Activated naive CD8-positive, alpha-beta T cell (primary cell): ENCODE results near the gene AP3B1.

Experiments
- H3K27ac Mint-ChIP-seq: one replicate; pipeline ENCODE4 v1.8.0; 2021; ENCODE audit warnings: mixed read lengths
- H3K27me3 Mint-ChIP-seq: one replicate; pipeline ENCODE4 v1.8.0; 2021; ENCODE audit warnings: mixed read lengths
- H3K36me3 Mint-ChIP-seq: one replicate; pipeline ENCODE4 v1.8.0; 2021; ENCODE audit warnings: mixed read lengths
- H3K4me1 Mint-ChIP-seq: one replicate; pipeline ENCODE4 v1.8.0; 2021; ENCODE audit warnings: low read depth, mixed read lengths
- H3K4me3 Mint-ChIP-seq: one replicate; pipeline ENCODE4 v1.8.0; 2021; ENCODE audit warnings: mild to moderate bottlenecking, mixed read lengths
- H3K9me3 Mint-ChIP-seq: one replicate; pipeline ENCODE4 v1.8.0; 2021; ENCODE audit warnings: low read depth, mixed read lengths

AP3B1 gene

GRCh38 chr5:78308703-78309102, 14.2 kb upstream of the AP3B1 start:
- no peaks in the 10 kb centered on the region for H3K4me1 Mint-ChIP-seq

GRCh38 chr5:78300464-78301045, 6.1 kb upstream of the AP3B1 start:
- H3K9me3 Mint-ChIP-seq = no peaks in the 10 kb centered on the region
- H3K4me1 Mint-ChIP-seq = peaks cover 8% of the 10 kb centered on the region
- no peak overlapping the region for H3K4me3 Mint-ChIP-seq
- H3K36me3 Mint-ChIP-seq = no peaks in the 10 kb centered on the region
- H3K27me3 Mint-ChIP-seq = peaks cover 10% of the 10 kb centered on the region
- no peak overlapping the region for H3K27ac Mint-ChIP-seq

More at GRCh38 chr5:78308703-78309102, 14.2 kb upstream of the AP3B1 start:
- Mint-ChIP-seq H3K27ac (no peak overlapping the region), H3K4me3 (no peak overlapping the region), H3K27me3 (peaks cover 8% of the 10 kb centered on the region), H3K36me3 (no peaks in the 10 kb centered on the region), H3K9me3 (no peaks in the 10 kb centered on the region)

GRCh38 chr5:78295035-78295961, 800 bp upstream of the AP3B1 start:
- no peaks in the 10 kb centered on the region for H3K9me3 Mint-ChIP-seq
- H3K36me3 Mint-ChIP-seq = no peaks in the 10 kb centered on the region
- H3K27me3 Mint-ChIP-seq = peaks cover 5% of the 10 kb centered on the region
- peak overlapping the region; percentile 94 for H3K4me3 Mint-ChIP-seq
- H3K27ac Mint-ChIP-seq = peak overlapping the region; percentile 97
- peaks cover 37% of the 10 kb centered on the region for H3K4me1 Mint-ChIP-seq

- Mint-ChIP-seq H3K27me3 (no peaks in the 10 kb centered on the region), H3K36me3 (no peaks in the 10 kb centered on the region), H3K9me3 (no peaks in the 10 kb centered on the region), H3K27ac (peak overlapping the region; percentile 97), H3K4me1 (peaks cover 47% of the 10 kb centered on the region), H3K4me3 (peak overlapping the region; percentile 94)
These were observed 649 bp downstream of the AP3B1 start for GRCh38 chr5:78293851-78294247.

GRCh38 chr5:78291687-78292086, 2.8 kb downstream of the AP3B1 start:
- no peak overlapping the region for H3K27ac Mint-ChIP-seq
- H3K36me3 Mint-ChIP-seq = no peaks in the 10 kb centered on the region
- H3K4me1 Mint-ChIP-seq = peaks cover 56% of the 10 kb centered on the region
- no peaks in the 10 kb centered on the region for H3K27me3 Mint-ChIP-seq
- peak overlapping the region; percentile 64 for H3K4me3 Mint-ChIP-seq
- H3K9me3 Mint-ChIP-seq = no peaks in the 10 kb centered on the region

GRCh38 chr5:78289911-78290310, 4.6 kb downstream of the AP3B1 start:
- Mint-ChIP-seq H3K4me3 (no peak overlapping the region), H3K27me3 (no peaks in the 10 kb centered on the region), H3K36me3 (peaks cover 8% of the 10 kb centered on the region), H3K27ac (no peak overlapping the region), H3K9me3 (no peaks in the 10 kb centered on the region), H3K4me1 (peaks cover 68% of the 10 kb centered on the region)

GRCh38 chr5:78288246-78288645, 6.3 kb downstream of the AP3B1 start:
- peaks cover 71% of the 10 kb centered on the region for H3K4me1 Mint-ChIP-seq

GRCh38 chr5:78287833-78288232, 6.7 kb downstream of the AP3B1 start:
- Mint-ChIP-seq H3K4me3 (no peak overlapping the region), H3K27me3 (no peaks in the 10 kb centered on the region), H3K9me3 (no peaks in the 10 kb centered on the region), H3K27ac (no peak overlapping the region), H3K4me1 (peaks cover 68% of the 10 kb centered on the region), H3K36me3 (peaks cover 8% of the 10 kb centered on the region)

More at GRCh38 chr5:78288246-78288645, 6.3 kb downstream of the AP3B1 start:
- Mint-ChIP-seq H3K4me3 (no peak overlapping the region), H3K27ac (no peak overlapping the region), H3K9me3 (no peaks in the 10 kb centered on the region), H3K36me3 (peaks cover 8% of the 10 kb centered on the region), H3K27me3 (no peaks in the 10 kb centered on the region)

GRCh38 chr5:78287169-78287568, 7.3 kb downstream of the AP3B1 start:
- Mint-ChIP-seq H3K4me3 (no peak overlapping the region), H3K4me1 (peaks cover 63% of the 10 kb centered on the region), H3K9me3 (no peaks in the 10 kb centered on the region), H3K27me3 (no peaks in the 10 kb centered on the region), H3K36me3 (peaks cover 8% of the 10 kb centered on the region), H3K27ac (no peak overlapping the region)

- peaks cover 8% of the 10 kb centered on the region for H3K36me3 Mint-ChIP-seq
- peaks cover 59% of the 10 kb centered on the region for H3K4me1 Mint-ChIP-seq
- H3K4me3 Mint-ChIP-seq = no peak overlapping the region
These were observed 8.2 kb downstream of the AP3B1 start for GRCh38 chr5:78286290-78286689.

GRCh38 chr5:78283802-78284201, 10.7 kb downstream of the AP3B1 start:
- no peaks in the 10 kb centered on the region for H3K27me3 Mint-ChIP-seq
- H3K4me1 Mint-ChIP-seq = peaks cover 43% of the 10 kb centered on the region
- H3K27ac Mint-ChIP-seq = no peak overlapping the region
- no peaks in the 10 kb centered on the region for H3K9me3 Mint-ChIP-seq
- no peak overlapping the region for H3K4me3 Mint-ChIP-seq
- H3K36me3 Mint-ChIP-seq = peaks cover 8% of the 10 kb centered on the region

More at GRCh38 chr5:78286290-78286689, 8.2 kb downstream of the AP3B1 start:
- Mint-ChIP-seq H3K27me3 (no peaks in the 10 kb centered on the region), H3K9me3 (no peaks in the 10 kb centered on the region), H3K27ac (no peak overlapping the region)

- Mint-ChIP-seq H3K4me1 (peaks cover 40% of the 10 kb centered on the region), H3K9me3 (no peaks in the 10 kb centered on the region), H3K4me3 (no peak overlapping the region), H3K27ac (no peak overlapping the region), H3K36me3 (peaks cover 8% of the 10 kb centered on the region), H3K27me3 (no peaks in the 10 kb centered on the region)
These were observed 11.4 kb downstream of the AP3B1 start for GRCh38 chr5:78283105-78283504.

GRCh38 chr5:78280261-78280660, 14.2 kb downstream of the AP3B1 start:
- Mint-ChIP-seq H3K4me3 (no peak overlapping the region), H3K36me3 (peaks cover 2% of the 10 kb centered on the region), H3K9me3 (no peaks in the 10 kb centered on the region), H3K4me1 (peaks cover 30% of the 10 kb centered on the region), H3K27me3 (no peaks in the 10 kb centered on the region), H3K27ac (no peak overlapping the region)

- Mint-ChIP-seq H3K36me3 (no peaks in the 10 kb centered on the region), H3K4me1 (peaks cover 26% of the 10 kb centered on the region), H3K9me3 (no peaks in the 10 kb centered on the region), H3K27me3 (no peaks in the 10 kb centered on the region), H3K27ac (no peak overlapping the region), H3K4me3 (no peak overlapping the region)
These were observed 15.3 kb downstream of the AP3B1 start for GRCh38 chr5:78279194-78279593.

GRCh38 chr5:78277715-78278114, 16.8 kb downstream of the AP3B1 start:
- Mint-ChIP-seq H3K27ac (no peak overlapping the region), H3K27me3 (no peaks in the 10 kb centered on the region), H3K4me1 (peaks cover 28% of the 10 kb centered on the region), H3K9me3 (no peaks in the 10 kb centered on the region), H3K36me3 (no peaks in the 10 kb centered on the region), H3K4me3 (no peak overlapping the region)
